T-helper 22 cell (primary cell): ENCODE results near the gene LCMT2.
"Not testable (repeated sequence)": the region's sequence is repeated elsewhere in the genome, so short reads cannot be mapped to it uniquely, and the experiment has no call there.

Source experiments
- DNase-seq: peaks from one replicate; pipeline ENCODE4 v3.0.0-alpha.2; 2020; ENCODE audit warnings: low read depth

LCMT2 gene

GRCh38 chr15:43316016-43316970, 14.1 kb downstream of the LCMT2 start:
- DNase-seq = no peak

GRCh38 chr15:43314171-43314570, 16.2 kb downstream of the LCMT2 start:
- DNase-seq = no peak

- no peak for DNase-seq
Observed at GRCh38 chr15:43312378-43312777, 18.0 kb downstream of the LCMT2 start.

- no peak for DNase-seq
Observed at GRCh38 chr15:43302205-43302817, 28.1 kb downstream of the LCMT2 start, which contains the start of gene TGM7. TSS of gene TGM7 (minus strand) at chr15:43302255.

- no peak for DNase-seq
Observed at GRCh38 chr15:43299884-43300283, 30.5 kb downstream of the LCMT2 start.

- no peak for DNase-seq
Observed at GRCh38 chr15:43299411-43299810, 31.0 kb downstream of the LCMT2 start.

- DNase-seq = no peak
Observed at GRCh38 chr15:43294091-43294706, 36.2 kb downstream of the LCMT2 start.

GRCh38 chr15:43293432-43293831, 36.9 kb downstream of the LCMT2 start:
- no peak for DNase-seq

GRCh38 chr15:43292375-43293078, 37.8 kb downstream of the LCMT2 start:
- DNase-seq = no peak

- DNase-seq = not testable (repeated sequence)
Observed at GRCh38 chr15:43289656-43290055, 40.7 kb downstream of the LCMT2 start.

GRCh38 chr15:43287254-43287653, 43.1 kb downstream of the LCMT2 start:
- no peak for DNase-seq

- DNase-seq = no peak
Observed at GRCh38 chr15:43286074-43286473, 44.3 kb downstream of the LCMT2 start.

- no peak for DNase-seq
Observed at GRCh38 chr15:43285609-43286037, 44.8 kb downstream of the LCMT2 start.

GRCh38 chr15:43283526-43283925, 46.8 kb downstream of the LCMT2 start:
- no peak for DNase-seq

- no peak for DNase-seq
Observed at GRCh38 chr15:43281926-43282602, 48.3 kb downstream of the LCMT2 start.

- no peak for DNase-seq
Observed at GRCh38 chr15:43280996-43281395, 49.4 kb downstream of the LCMT2 start.

GRCh38 chr15:43279496-43279895, 50.9 kb downstream of the LCMT2 start:
- no peak for DNase-seq

GRCh38 chr15:43278869-43279268, 51.5 kb downstream of the LCMT2 start:
- DNase-seq = no peak

GRCh38 chr15:43277901-43278300, 52.5 kb downstream of the LCMT2 start:
- DNase-seq = no peak

- no peak for DNase-seq
Observed at GRCh38 chr15:43277231-43277823, 53.0 kb downstream of the LCMT2 start.

- DNase-seq = no peak
Observed at GRCh38 chr15:43276563-43277200, 53.7 kb downstream of the LCMT2 start.
